H1 (cell line): ENCODE measurements around the gene CLCN3. TPM values are rescaled to one million over a fixed set of nuclear protein-coding genes. Genes with fewer than 3 reads are reported as not detected.

Source experiments
- CTCF ChIA-PET: fragments of 300-600 bp; sonication (Branson Sonifier 250); formaldehyde crosslinking; loops from one replicate; lab custom pipeline; 2021; ENCODE audit not compliant: partially characterized antibody; lab: Charles Lee
- POLR2A ChIA-PET: fragments of 300-600 bp; sonication (Branson Sonifier 250); formaldehyde crosslinking; loops from one replicate; lab custom pipeline; 2021; ENCODE audit warnings: inconsistent platforms; ENCODE audit not compliant: partially characterized antibody; lab: Charles Lee
- DNase-seq, 2 experiments: peaks; one replicate each; pipeline versions ENCODE4 v3.0.0 to v3.0.0-alpha.2; 2010 to 2022; ENCODE audit warnings: low spot score in 2 of 2, low read depth in 1 of 2, mixed read lengths in 1 of 2
- FAIRE-seq: peaks from 2 replicates; lab custom pipeline; 2011; peaks lifted over from hg19 to GRCh38; lab: Jason Lieb, UNC
- H2AFZ ChIP-seq: 2 replicates; pipeline ENCODE4 v1.8.1; 2012; ENCODE audit warnings: low read length, inconsistent platforms
- H2AK5ac ChIP-seq: 2 replicates; pipeline ENCODE4 v1.6.1; 2013; ENCODE audit warnings: low read depth, low read length
- H2BK120ac ChIP-seq: replicated peaks from 2 replicates; pipeline ENCODE3; 2013; ENCODE audit warnings: low read depth, low read length, inconsistent platforms
- H2BK12ac ChIP-seq: 2 replicates; pipeline ENCODE4 v1.6.1; 2013; ENCODE audit warnings: low read depth, low read length
- H2BK15ac ChIP-seq: 2 replicates; pipeline ENCODE4 v1.6.1; 2013; ENCODE audit warnings: low read length
- H2BK20ac ChIP-seq: 2 replicates; pipeline ENCODE4 v1.6.1; 2013; ENCODE audit warnings: low read length
- H2BK5ac ChIP-seq: 2 replicates; pipeline ENCODE4 v1.6.1; 2013; ENCODE audit warnings: low read depth, low read length
- H3K14ac ChIP-seq: 2 replicates; pipeline ENCODE4 v1.6.1; 2013; ENCODE audit warnings: inconsistent platforms; ENCODE audit not compliant: insufficient read length
- H3K18ac ChIP-seq: 2 replicates; pipeline ENCODE4 v1.6.1; 2013; ENCODE audit warnings: low read length; ENCODE audit errors: extremely low read depth
- H3K23ac ChIP-seq: 2 replicates; pipeline ENCODE4 v1.6.1; 2013; ENCODE audit warnings: inconsistent platforms; ENCODE audit not compliant: insufficient read length
- H3K23me2 ChIP-seq: 2 replicates; pipeline ENCODE4 v1.6.1; 2013; ENCODE audit warnings: low read depth, low read length
- H3K27ac ChIP-seq: 2 replicates; pipeline ENCODE4 v1.6.1; 2011; ENCODE audit warnings: low read depth, low read length, inconsistent platforms
- H3K27me3 ChIP-seq, 4 experiments: replicated peaks in 1 of 4; 1 replicate in 1 of 4; 2 replicates in 3 of 4; pipeline versions ENCODE4 v1.6.1 to v1.8.1; 2011 to 2013; ENCODE audit warnings: low read length in 3 of 4, mild to moderate bottlenecking in 3 of 4, inconsistent platforms in 2 of 4, mixed read lengths in 2 of 4, moderate library complexity in 1 of 4; ENCODE audit not compliant: control insufficient read depth in 3 of 4, insufficient read depth in 3 of 4; ENCODE audit errors: extremely low read depth in 1 of 4
- H3K36me3 ChIP-seq, 4 experiments: 2 replicates each; pipeline versions ENCODE4 v1.6.1 to v1.8.1; 2011 to 2013; ENCODE audit warnings: mild to moderate bottlenecking in 4 of 4, low read length in 3 of 4, moderate library complexity in 2 of 4, control low read depth in 1 of 4, inconsistent platforms in 1 of 4; ENCODE audit not compliant: insufficient read depth in 4 of 4, control insufficient read depth in 2 of 4
- H3K4ac ChIP-seq: replicated peaks from 2 replicates; pipeline ENCODE3; 2013; ENCODE audit warnings: low read length, low read depth, mixed read lengths, inconsistent platforms; ENCODE audit not compliant: insufficient read length
- H3K4me1 ChIP-seq, 4 experiments: replicated peaks in 1 of 4; 1 replicate in 1 of 4; 2 replicates in 3 of 4; pipeline versions ENCODE4 v1.6.1 to v1.8.1; 2011 to 2013; ENCODE audit warnings: low read length in 3 of 4, inconsistent platforms in 2 of 4, mixed read lengths in 1 of 4; ENCODE audit not compliant: insufficient read depth in 4 of 4, control insufficient read depth in 3 of 4
- H3K4me2 ChIP-seq, 2 experiments: 2 replicates each; pipeline versions ENCODE4 v1.6.1 to v1.8.1; 2011 to 2013; ENCODE audit warnings: low read depth in 2 of 2, low read length in 2 of 2, control low read depth in 1 of 2, inconsistent platforms in 1 of 2, mild to moderate bottlenecking in 1 of 2; ENCODE audit not compliant: insufficient read depth in 1 of 2
- H3K4me3 ChIP-seq, 4 experiments: fragments of 200-600, 300-600 bp in 1 of 4; sonication (generic), shearing (Covaris generic), sonication (Bioruptor Twin) in 1 of 4; 2 replicates each; pipeline versions ENCODE4 v1.5.1 to v1.8.1; 2011 to 2016; ENCODE audit warnings: low read length in 4 of 4, low read depth in 3 of 4, control low read depth in 2 of 4, inconsistent platforms in 2 of 4, mild to moderate bottlenecking in 2 of 4, mixed read lengths in 1 of 4, moderate library complexity in 1 of 4; ENCODE audit not compliant: insufficient read depth in 2 of 4; ENCODE audit errors: extremely low read depth in 1 of 4
- H3K56ac ChIP-seq: replicated peaks from 2 replicates; pipeline ENCODE3; 2013; ENCODE audit warnings: low read depth, mild to moderate bottlenecking, mixed read lengths, low read length, inconsistent platforms; ENCODE audit not compliant: insufficient read length
- H3K79me1 ChIP-seq: 2 replicates; pipeline ENCODE4 v1.6.1; 2013; ENCODE audit warnings: low read depth, low read length, control low read depth
- H3K79me2 ChIP-seq, 2 experiments: 2 replicates each; pipeline versions ENCODE4 v1.6.1 to v1.8.1; 2012 to 2013; ENCODE audit warnings: low read length in 2 of 2, mild to moderate bottlenecking in 2 of 2, inconsistent platforms in 1 of 2; ENCODE audit not compliant: insufficient read depth in 2 of 2, control insufficient read depth in 1 of 2
- H3K9ac ChIP-seq, 4 experiments: replicated peaks in 1 of 4; 1 replicate in 1 of 4; 2 replicates in 3 of 4; pipeline versions ENCODE4 v1.6.1 to v1.8.1; 2011 to 2013; ENCODE audit warnings: low read depth in 3 of 4, low read length in 3 of 4, control low read depth in 2 of 4, mild to moderate bottlenecking in 2 of 4, moderate library complexity in 2 of 4, inconsistent platforms in 1 of 4; ENCODE audit errors: extremely low read depth in 1 of 4
- H3K9me3 ChIP-seq, 2 experiments: 2 replicates each; pipeline versions ENCODE4 v1.6.1 to v1.8.1; 2012 to 2013; ENCODE audit warnings: mild to moderate bottlenecking in 2 of 2, moderate library complexity in 2 of 2, control low read depth in 1 of 2, inconsistent platforms in 1 of 2, low read depth in 1 of 2, low read length in 1 of 2, mixed read lengths in 1 of 2; ENCODE audit not compliant: insufficient read depth in 2 of 2
- H4K20me1 ChIP-seq, 2 experiments: replicated peaks in 1 of 2; 2 replicates each; pipeline versions ENCODE3 to v1.8.1; 2011 to 2013; ENCODE audit warnings: inconsistent platforms in 2 of 2, low read length in 2 of 2, mild to moderate bottlenecking in 1 of 2; ENCODE audit not compliant: insufficient read depth in 2 of 2, control insufficient read depth in 1 of 2
- H4K5ac ChIP-seq: 2 replicates; pipeline ENCODE4 v1.6.1; 2013; ENCODE audit warnings: low read length, low read depth, mixed read lengths, inconsistent platforms; ENCODE audit not compliant: insufficient read length
- H4K8ac ChIP-seq: 2 replicates; pipeline ENCODE4 v1.8.0; 2013; ENCODE audit warnings: mild to moderate bottlenecking, moderate library complexity, low read length, inconsistent platforms; ENCODE audit not compliant: insufficient read depth; ENCODE audit errors: extremely low read depth
- H4K91ac ChIP-seq: replicated peaks from 2 replicates; pipeline ENCODE3; 2013; ENCODE audit warnings: low read length, mixed read lengths, inconsistent platforms; ENCODE audit not compliant: insufficient read length
- GTF2F1 ChIP-seq: IDR thresholded peaks from 2 replicates; pipeline ENCODE4 v1.6.1; 2012; ENCODE audit warnings: low read depth, low read length, improper control_type of control experiment, borderline replicate concordance
- MAFK ChIP-seq: IDR thresholded peaks from 2 replicates; pipeline ENCODE4 v1.6.1; 2012; ENCODE audit warnings: low read depth, mild to moderate bottlenecking, improper control_type of control experiment, low read length
- PHF8 ChIP-seq: fragments of 200-600 bp; sonication (generic); conservative IDR thresholded peaks from 2 replicates; pipeline ENCODE4 v1.7.1; 2012; ENCODE audit warnings: low read depth, mild to moderate bottlenecking, inconsistent platforms, low read length, moderate library complexity
- POU5F1 ChIP-seq: IDR thresholded peaks from 2 replicates; pipeline ENCODE4 v1.6.1; 2011; ENCODE audit warnings: low read depth, mild to moderate bottlenecking, low read length, moderate library complexity
- SAP30 ChIP-seq: fragments of 300-600 bp; sonication (generic); IDR thresholded peaks from 2 replicates; pipeline ENCODE4 v1.7.1; 2012; ENCODE audit warnings: low read length, moderate library complexity, mild to moderate bottlenecking, inconsistent platforms; ENCODE audit not compliant: insufficient read depth, insufficient replicate concordance
- YY1 ChIP-seq: IDR thresholded peaks from 2 replicates; pipeline ENCODE4 v1.6.1; 2011; ENCODE audit warnings: low read depth, mild to moderate bottlenecking, low read length
- WGBS, 2 experiments: shearing (Covaris generic) in 1 of 2; methylation state at CpG; one replicate each; pipeline versions ENCODE4 v1.1.6 to v1.1.7; 2013 to 2015; ENCODE audit warnings: low lambda C conversion rate in 2 of 2, mixed read lengths in 2 of 2, inconsistent platforms in 1 of 2, low coverage in 1 of 2, missing lambda C conversion rate in 1 of 2; ENCODE audit not compliant: insufficient replicate concordance in 2 of 2, insufficient coverage in 1 of 2, insufficient read length in 1 of 2; ENCODE audit errors: extremely low coverage in 1 of 2, missing lambda C conversion rate in 1 of 2; 5-methylcytosine and 5-hydroxymethylcytosine counted together
- polyA plus RNA-seq, 7 experiments: library from polyadenylated mRNA; depleted of rRNA in 3 of 7; stranded (reverse) in 5 of 7; unstranded in 2 of 7; fragments of >200 nt in 5 of 7; fragments of 200-250 nt in 2 of 7; gene quantifications; 1 replicate in 5 of 7; 2 replicates in 1 of 7; 4 replicates in 1 of 7; pipeline versions ENCODE4 v1.2.1 to v1.2.3, GENCODE V29; 2011 to 2013; ENCODE audit warnings: missing spikeins in 2 of 7, mixed read lengths in 2 of 7
- total RNA-seq: library from RNA; stranded (reverse); fragmentation: NEBNext Ultra II Directional; extraction: Animal tissue kit (Norgen Biotek cat#: 25700); gene quantifications from 2 replicates; pipeline ENCODE4 v1.2.1, GENCODE V29; 2021
- TF ChIP-seq, protein P1 (sequence below): IDR thresholded peaks from 2 replicates; pipeline ENCODE4 v1.6.1; 2011; ENCODE audit warnings: low read depth, mild to moderate bottlenecking, low read length; ENCODE audit not compliant: insufficient read depth
- TF ChIP-seq, protein P2 (sequence below): IDR thresholded peaks from 2 replicates; pipeline ENCODE4 v1.6.1; 2012; ENCODE audit warnings: inconsistent platforms

CLCN3 gene
- total and polyA plus RNA-seq, 2 of the 8 experiments (the other 6 are each of a cell fraction or from before 2014, with no cell fraction given), result 8.8 to 32.8 TPM

DNA sequence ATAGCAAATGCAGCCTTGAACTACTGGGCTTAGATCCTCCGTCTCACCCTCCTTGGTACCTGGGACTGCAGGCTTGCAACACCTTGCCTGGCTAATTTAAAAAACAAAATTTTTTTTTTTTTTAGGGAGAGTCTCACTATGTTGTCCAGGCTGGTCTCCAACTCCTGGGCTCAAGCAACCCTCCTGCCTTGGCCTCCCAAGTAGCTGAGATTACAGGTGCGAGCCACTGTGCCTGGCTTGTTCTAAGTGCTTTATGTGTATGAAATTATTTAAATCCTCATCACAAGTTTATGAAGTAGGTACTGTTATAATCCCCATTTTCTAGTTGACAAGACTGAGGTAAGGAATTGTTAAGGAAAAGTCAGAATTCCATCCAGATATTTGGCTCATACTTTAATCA, 43.0 kb downstream of the CLCN3 start:
- H3K36me3 ChIP-seq, result peaks cover 0 to 6% (median 0%) of the 10 kb centered on the region in 4 experiments; a peak in 2 of 8 replicates
- no peak overlapping the region for H2BK12ac ChIP-seq
- H3K23me2 ChIP-seq, result no peaks in the 10 kb centered on the region
- FAIRE-seq (no peak), DNase-seq (no peak)
- H3K79me1 ChIP-seq, result no peaks in the 10 kb centered on the region
- no peak overlapping the region for H2BK20ac ChIP-seq
- H4K91ac ChIP-seq, result no peak overlapping the region
- no peak overlapping the region for H3K27ac ChIP-seq
- H3K18ac ChIP-seq, result no peak overlapping the region
- H4K20me1 ChIP-seq, result no peaks in the 10 kb centered on the region
- H3K4ac ChIP-seq, result no peak overlapping the region
- no peak overlapping the region for H2BK120ac ChIP-seq
- no peak overlapping the region for H3K4me3 ChIP-seq
- H3K79me2 ChIP-seq, result peaks cover 0 to 30% of the 10 kb centered on the region in 2 experiments; a peak in 2 of 4 replicates
- H2BK15ac ChIP-seq, result no peak overlapping the region
- no peaks in the 10 kb centered on the region for H3K27me3 ChIP-seq
- H3K4me1 ChIP-seq, result peaks cover 0 to 2% (median 1%) of the 10 kb centered on the region in 4 experiments; a peak in 2 of 7 replicates
- ChIA-PET CTCF (interaction anchor here (1.5 to 2.3 kb wide), 2 partner anchors 44 to 50 kb away, joined by 4 to 6 read pairs; partner anchors contain the start of gene CLCN3), POLR2A (interaction anchor here (0.7 kb wide), 1 partner anchor 20 kb away, joined by 3 read pairs; no protein-coding TSS in a partner anchor)
- H2BK5ac ChIP-seq, result no peak overlapping the region
- no peak overlapping the region for H4K8ac ChIP-seq
- H3K9me3 ChIP-seq, result peaks cover 0 to 8% of the 10 kb centered on the region in 2 experiments; a peak in 1 of 4 replicates
- 97% methylated on average over 2 of the region's 2 CpGs; no CpG with 5 or more reads in 1 of the 2 experiments for WGBS, 2 experiments
- H3K14ac ChIP-seq, result no peak overlapping the region
- H3K56ac ChIP-seq, result no peak overlapping the region
- H3K4me2 ChIP-seq, result no peak overlapping the region
- no peak overlapping the region for H3K9ac ChIP-seq
- H4K5ac ChIP-seq, result no peak overlapping the region
- no peak overlapping the region for H2AFZ ChIP-seq
- no peak overlapping the region for H2AK5ac ChIP-seq
- H3K23ac ChIP-seq, result no peak overlapping the region
- no peak for TF ChIP-seq SAP30
- TF ChIP-seq, protein P1, sequence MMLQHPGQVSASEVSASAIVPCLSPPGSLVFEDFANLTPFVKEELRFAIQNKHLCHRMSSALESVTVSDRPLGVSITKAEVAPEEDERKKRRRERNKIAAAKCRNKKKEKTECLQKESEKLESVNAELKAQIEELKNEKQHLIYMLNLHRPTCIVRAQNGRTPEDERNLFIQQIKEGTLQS, result no peak
- TF ChIP-seq PHF8, result no peak
- no peak for TF ChIP-seq POU5F1
- TF ChIP-seq, protein P2, sequence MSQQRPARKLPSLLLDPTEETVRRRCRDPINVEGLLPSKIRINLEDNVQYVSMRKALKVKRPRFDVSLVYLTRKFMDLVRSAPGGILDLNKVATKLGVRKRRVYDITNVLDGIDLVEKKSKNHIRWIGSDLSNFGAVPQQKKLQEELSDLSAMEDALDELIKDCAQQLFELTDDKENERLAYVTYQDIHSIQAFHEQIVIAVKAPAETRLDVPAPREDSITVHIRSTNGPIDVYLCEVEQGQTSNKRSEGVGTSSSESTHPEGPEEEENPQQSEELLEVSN, result no peak
- TF ChIP-seq MAFK, result no peak
- no peak for TF ChIP-seq YY1
- TF ChIP-seq GTF2F1, result no peak
